Endothelial cell of umbilical vein (primary cell): ENCODE measurements around the gene ZFX.

Source experiments
- CTCF ChIP-seq, 2 donors: IDR thresholded peaks; 1 replicate in 1 of 2; 2 replicates in 1 of 2; pipeline ENCODE4 v1.5.1; 2011; ENCODE audit warnings: low read length in 2 of 2, mild to moderate bottlenecking in 2 of 2, moderate library complexity in 2 of 2, control low read depth in 1 of 2, inconsistent platforms in 1 of 2, low read depth in 1 of 2; ENCODE audit not compliant: insufficient read depth in 1 of 2; ENCODE audit errors: extremely low read depth in 1 of 2
- MAX ChIP-seq: IDR thresholded peaks from 2 replicates; pipeline ENCODE4 v1.6.1; 2011; ENCODE audit not compliant: insufficient read depth, insufficient read length
- POLR2A ChIP-seq: IDR thresholded peaks from 2 replicates; pipeline ENCODE4 v1.6.1; 2012; ENCODE audit warnings: low read depth, mild to moderate bottlenecking, control low read depth, low read length
- POLR2AphosphoS5 ChIP-seq: IDR thresholded peaks from 2 replicates; pipeline ENCODE4 v1.6.1; 2012; ENCODE audit warnings: low read depth, mild to moderate bottlenecking, control low read depth, low read length, moderate library complexity; ENCODE audit not compliant: insufficient read depth

- TF ChIP-seq POLR2A (no peak), POLR2AphosphoS5 (no peak), MAX (no peak), CTCF (IDR thresholded peaks at IDR 0.05; ENCODE audit: extremely low read depth in 1 of 2, insufficient read depth in 1 of 2, low read depth in 1 of 2, low read length in 2 of 2) (no peak)
These were observed 23.8 kb downstream of the ZFX start for GRCh38 chrX:24173115-24173847.
